ENCODE measurements around the gene COX19. TPM values are rescaled to one million over a fixed set of nuclear protein-coding genes. Genes with fewer than 3 reads are reported as not detected.

The COX19 gene
- total and polyA plus RNA-seq, 2 donors (not counting 1 experiment from before 2014, with no cell fraction given), result 14.7 to 38.3 TPM

GRCh38 chr7:994592-995308 lies 19.4 kb upstream of the COX19 start:
- Histone ChIP-seq H3K9me3 (ENCODE audit: control extremely low read depth in 1 of 3, control insufficient read depth in 2 of 3, insufficient read depth in 1 of 3, low read length in 2 of 3) (no peaks in the 10 kb centered on the region), H2AFZ (ENCODE audit: insufficient read depth, low read depth, low read length, poor library complexity, severe bottlenecking) (no peak overlapping the region), H3K36me3 (replicated peaks in 1 of 2; ENCODE audit: control extremely low read depth in 1 of 2, control insufficient read depth in 1 of 2, extremely low read depth in 1 of 2, insufficient read depth in 2 of 2, low read length in 1 of 2) (peaks cover 0 to 10% of the 10 kb centered on the region in 2 experiments), H3K9ac (ENCODE audit: low read length) (no peak overlapping the region), H3K4me1 (ENCODE audit: control insufficient read depth in 2 of 2, insufficient read depth in 2 of 2, low read length in 2 of 2) (peaks cover 0 to 9% of the 10 kb centered on the region in 2 donors), H3K79me2 (ENCODE audit: control insufficient read depth, insufficient read depth, low read length) (no peaks in the 10 kb centered on the region), H3K27ac (ENCODE audit: low read length in 2 of 2) (no peak overlapping the region), H3K27me3 (replicated peaks in 1 of 4; ENCODE audit: control extremely low read depth in 1 of 4, control insufficient read depth in 3 of 4, insufficient read depth in 4 of 4, low read length in 3 of 4) (peaks cover 0 to 14% (median 1%) of the 10 kb centered on the region in 4 experiments), H3K4me3 (ENCODE audit: control extremely low read depth in 1 of 5, extremely low read depth in 1 of 5, insufficient read depth in 1 of 5, low read depth in 2 of 5, low read length in 4 of 5) (no peak overlapping the region), H3K4me2 (replicated peaks; ENCODE audit: low read depth, low read length, poor library complexity, severe bottlenecking) (no peak overlapping the region), H4K20me1 (ENCODE audit: control insufficient read depth, insufficient read depth, low read length, poor library complexity, severe bottlenecking) (peaks cover 17% of the 10 kb centered on the region)
- ATAC-seq (ENCODE audit: low read depth) (no peak), DNase-seq (no peak)
- Mint-ChIP-seq H3K4me1 (peaks cover 15% of the 10 kb centered on the region), H3K9me3 (ENCODE audit: insufficient read depth) (no peaks in the 10 kb centered on the region), H3K4me3 (no peak overlapping the region), H3K27me3 (no peaks in the 10 kb centered on the region), H3K27ac (peak overlapping the region; percentile 71)
- ChIA-PET CTCF (interaction anchor here (0.8 to 10.9 kb wide), 22 partner anchors 10 to 182 kb away, joined by 3 to 496 read pairs (median 19); partner anchors contain the start of genes COX19 and GPR146), POLR2A (interaction anchor here (0.5 to 6.2 kb wide), 9 partner anchors 9 to 145 kb away, joined by 3 to 47 read pairs (median 6); no protein-coding TSS in a partner anchor)
- intact Hi-C loops (cut with micrococcal nuclease), result no loop called here
- WGBS (ENCODE audit: insufficient coverage), result 81% methylated on average over 22 of the region's 28 CpGs
- TF ChIP-seq EZH2 (IDR thresholded peaks at IDR 0.05; ENCODE audit: borderline replicate concordance, insufficient read depth, low read depth, low read length, poor library complexity, severe bottlenecking), result no peak
- TF ChIP-seq, protein P1, sequence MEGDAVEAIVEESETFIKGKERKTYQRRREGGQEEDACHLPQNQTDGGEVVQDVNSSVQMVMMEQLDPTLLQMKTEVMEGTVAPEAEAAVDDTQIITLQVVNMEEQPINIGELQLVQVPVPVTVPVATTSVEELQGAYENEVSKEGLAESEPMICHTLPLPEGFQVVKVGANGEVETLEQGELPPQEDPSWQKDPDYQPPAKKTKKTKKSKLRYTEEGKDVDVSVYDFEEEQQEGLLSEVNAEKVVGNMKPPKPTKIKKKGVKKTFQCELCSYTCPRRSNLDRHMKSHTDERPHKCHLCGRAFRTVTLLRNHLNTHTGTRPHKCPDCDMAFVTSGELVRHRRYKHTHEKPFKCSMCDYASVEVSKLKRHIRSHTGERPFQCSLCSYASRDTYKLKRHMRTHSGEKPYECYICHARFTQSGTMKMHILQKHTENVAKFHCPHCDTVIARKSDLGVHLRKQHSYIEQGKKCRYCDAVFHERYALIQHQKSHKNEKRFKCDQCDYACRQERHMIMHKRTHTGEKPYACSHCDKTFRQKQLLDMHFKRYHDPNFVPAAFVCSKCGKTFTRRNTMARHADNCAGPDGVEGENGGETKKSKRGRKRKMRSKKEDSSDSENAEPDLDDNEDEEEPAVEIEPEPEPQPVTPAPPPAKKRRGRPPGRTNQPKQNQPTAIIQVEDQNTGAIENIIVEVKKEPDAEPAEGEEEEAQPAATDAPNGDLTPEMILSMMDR (IDR thresholded peaks at IDR 0.05), result no peak

Data from B cell (primary cell).